Umbilical cord (tissue), 2 donors: ENCODE results near the gene MAP3K9. TPM values are rescaled to one million over a fixed set of nuclear protein-coding genes. Genes with fewer than 3 reads are reported as not detected.
"Not testable (repeated sequence)": the region's sequence is repeated elsewhere in the genome, so short reads cannot be mapped to it uniquely, and the experiment has no call there.

Experiments
- DNase-seq: peaks from one replicate; pipeline ENCODE4 v3.0.0-alpha.2; 2015; ENCODE audit warnings: low spot score
- total RNA-seq: library from RNA; depleted of rRNA; stranded (reverse); fragments of >200 nt; gene quantifications from one replicate; pipeline ENCODE4 v1.2.3, GENCODE V29; 2014; ENCODE audit warnings: low replicate concordance; ENCODE audit not compliant: insufficient read depth

The MAP3K9 gene
- total RNA-seq, 1 donor from 2014 or later: 2.6 TPM

DNA sequence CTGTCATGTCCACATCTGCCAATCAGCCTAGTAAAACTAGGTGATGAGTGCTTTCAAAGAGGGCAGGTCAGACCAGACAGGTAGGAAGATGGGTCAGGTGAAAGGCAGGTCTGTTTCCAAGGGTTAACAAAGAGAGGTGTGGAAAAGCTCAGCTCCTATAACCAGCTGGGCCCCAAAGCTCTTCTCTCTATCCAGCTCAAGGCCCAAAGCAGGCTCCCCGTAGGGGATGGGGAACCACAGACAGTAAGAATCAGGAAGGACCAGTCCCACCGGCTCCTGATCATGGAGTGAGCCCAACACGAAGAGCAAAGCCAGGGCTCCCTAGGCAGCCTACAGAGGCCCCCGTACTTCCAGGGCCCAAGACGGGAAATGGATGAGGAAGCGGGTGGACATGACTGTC lies 84.4 kb downstream of the MAP3K9 start:
- DNase-seq: peak; percentile 14

DNA sequence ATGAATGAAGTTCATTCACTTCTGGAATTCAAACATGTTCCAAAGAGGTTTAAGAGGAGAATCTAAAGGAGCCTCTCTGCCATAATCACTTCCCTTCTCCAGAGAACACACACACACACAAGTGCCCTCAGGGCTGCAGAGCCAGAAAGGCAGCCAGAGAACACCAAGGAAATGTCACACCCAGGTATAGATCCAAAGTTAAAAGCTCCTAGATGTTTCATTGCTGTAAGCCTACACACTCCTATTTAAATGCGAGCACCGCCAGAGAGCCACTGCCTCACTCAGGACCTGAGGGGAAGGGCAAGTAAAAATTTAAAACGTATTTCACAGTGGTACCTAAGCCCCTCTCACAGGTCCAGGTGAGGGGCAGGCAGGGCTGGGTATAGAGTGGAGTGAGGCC lies 85.2 kb downstream of the MAP3K9 start:
- DNase-seq: no peak

DNA sequence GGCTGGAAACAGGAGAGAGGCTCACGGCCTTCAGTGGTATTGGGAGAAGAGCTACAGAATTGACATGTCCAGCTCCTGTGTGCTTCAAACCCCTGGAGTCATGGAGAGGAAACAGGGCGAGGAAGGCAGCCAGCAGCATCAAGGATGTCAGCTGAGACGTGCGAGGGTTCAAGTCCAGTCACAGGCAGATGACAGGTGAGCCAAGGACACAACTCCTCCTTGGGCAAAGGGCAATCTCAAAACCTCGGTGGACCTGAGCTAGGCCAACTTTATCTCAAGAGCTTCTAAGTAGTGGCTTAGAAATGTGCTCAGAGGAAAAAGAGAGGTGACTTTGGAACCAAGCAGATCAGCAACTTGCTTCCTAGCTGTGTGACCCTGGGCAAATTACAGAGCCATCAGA lies 86.0 kb downstream of the MAP3K9 start:
- no peak for DNase-seq

DNA sequence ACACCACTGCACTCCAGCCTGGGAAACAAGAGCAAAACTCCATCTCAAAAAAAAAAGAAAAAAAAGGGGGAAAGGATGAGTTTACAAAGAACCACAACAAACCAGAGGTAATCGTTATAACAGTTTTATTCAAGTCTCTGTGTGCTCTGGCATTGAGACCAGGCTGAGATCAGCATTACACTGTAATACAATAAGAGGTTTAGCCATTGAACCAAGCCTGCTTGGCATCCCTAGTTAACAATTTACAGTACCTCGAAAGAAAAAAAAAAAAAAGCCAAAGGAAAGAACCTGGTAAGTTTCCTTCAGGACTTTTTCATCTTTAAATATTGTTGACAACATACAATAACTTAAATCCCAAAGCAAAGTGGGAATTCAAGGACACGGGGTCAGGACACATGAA lies 86.9 kb downstream of the MAP3K9 start:
- DNase-seq: no peak

DNA sequence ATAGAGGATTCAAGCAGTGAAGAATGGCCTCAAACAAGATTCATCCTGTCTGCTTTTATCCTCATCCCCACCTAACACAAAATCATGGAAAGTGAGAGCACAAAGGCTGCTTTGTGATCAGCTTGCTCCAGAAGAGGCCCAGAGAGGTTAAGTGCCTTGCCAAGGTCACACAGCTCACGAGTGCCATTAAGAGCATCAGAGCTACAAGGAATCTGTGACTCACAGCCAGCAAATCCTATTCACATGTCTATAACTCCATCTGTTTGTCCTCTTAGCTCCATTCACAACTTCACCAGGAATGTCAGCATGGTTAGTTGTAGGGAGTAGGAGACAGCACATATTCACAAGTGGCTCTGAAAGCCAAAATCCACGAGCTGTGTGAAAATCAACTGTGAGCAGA lies 87.8 kb downstream of the MAP3K9 start:
- no peak for DNase-seq

DNA sequence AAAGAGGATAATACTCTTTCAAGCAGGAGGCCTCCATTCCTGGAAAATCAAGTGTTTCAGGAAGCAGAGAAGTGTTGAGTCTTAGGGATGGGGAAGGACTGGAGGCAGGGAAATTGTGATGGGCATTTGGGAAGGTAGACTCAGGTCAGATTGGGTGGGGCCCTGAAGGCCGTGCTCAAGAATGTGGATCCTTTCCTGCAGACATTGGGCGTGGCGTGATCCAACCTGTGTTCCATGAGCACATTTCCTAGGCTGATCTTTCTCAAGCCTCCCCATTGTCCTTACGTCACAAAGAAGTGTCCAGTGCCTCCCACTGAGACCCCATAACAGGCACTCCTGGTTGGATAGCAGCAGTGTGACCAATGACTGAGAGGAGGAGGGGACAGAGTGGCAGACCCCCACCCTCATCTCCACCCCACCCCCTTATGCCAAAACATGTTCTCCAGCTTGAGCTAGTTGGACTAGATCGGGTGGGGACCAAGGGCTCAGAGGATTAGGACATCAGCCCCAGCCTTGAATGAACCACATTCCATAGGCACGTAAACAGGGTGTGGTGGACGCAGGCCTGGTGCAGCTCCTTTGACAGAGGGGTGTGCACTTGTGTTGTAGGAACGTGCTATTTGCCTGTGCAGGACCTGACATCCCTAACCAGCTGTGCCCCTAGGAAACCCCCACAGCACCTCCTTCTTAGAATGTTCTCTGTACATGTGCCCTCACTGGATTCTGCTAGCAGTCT lies 90.8 kb downstream of the MAP3K9 start:
- peak; percentile 37 for DNase-seq

DNA sequence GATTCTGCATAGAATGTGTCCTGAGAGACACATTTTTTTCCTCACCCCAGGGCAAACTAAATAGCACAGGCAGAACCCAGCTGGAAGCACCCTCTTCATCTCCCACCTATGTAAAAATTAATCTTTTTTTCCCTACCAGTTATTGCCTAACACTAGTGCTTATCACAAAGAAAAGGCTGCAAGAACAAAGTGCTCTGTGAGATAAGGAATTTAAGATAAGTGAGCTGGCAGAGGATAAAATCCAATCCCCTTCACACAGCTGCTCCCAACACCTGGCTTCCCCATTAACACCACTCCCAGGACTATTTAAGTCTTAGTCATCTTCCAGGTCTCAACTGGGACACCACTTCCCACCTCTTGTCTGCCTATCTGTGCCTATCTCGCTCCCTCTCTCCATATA lies 92.4 kb downstream of the MAP3K9 start:
- DNase-seq: no peak

DNA sequence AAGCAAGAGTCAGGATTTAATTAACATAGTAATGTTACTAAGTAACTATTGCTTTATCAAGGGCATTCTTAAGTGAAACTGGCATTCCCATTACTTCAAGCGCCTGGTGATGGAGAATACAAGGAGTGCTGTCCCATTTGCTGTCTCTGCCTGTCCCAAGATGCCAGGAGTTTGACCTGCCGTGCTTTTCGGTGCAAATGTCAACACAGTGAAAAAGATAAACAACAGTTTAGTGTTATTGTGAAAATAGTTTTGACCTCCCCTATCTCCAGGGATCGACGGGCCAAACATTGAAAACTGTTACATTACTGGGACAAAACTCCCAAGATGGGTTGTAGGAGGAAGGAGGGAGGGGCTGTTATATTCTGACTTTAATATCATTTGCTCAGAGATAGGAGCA lies 92.8 kb downstream of the MAP3K9 start:
- DNase-seq: no peak

DNA sequence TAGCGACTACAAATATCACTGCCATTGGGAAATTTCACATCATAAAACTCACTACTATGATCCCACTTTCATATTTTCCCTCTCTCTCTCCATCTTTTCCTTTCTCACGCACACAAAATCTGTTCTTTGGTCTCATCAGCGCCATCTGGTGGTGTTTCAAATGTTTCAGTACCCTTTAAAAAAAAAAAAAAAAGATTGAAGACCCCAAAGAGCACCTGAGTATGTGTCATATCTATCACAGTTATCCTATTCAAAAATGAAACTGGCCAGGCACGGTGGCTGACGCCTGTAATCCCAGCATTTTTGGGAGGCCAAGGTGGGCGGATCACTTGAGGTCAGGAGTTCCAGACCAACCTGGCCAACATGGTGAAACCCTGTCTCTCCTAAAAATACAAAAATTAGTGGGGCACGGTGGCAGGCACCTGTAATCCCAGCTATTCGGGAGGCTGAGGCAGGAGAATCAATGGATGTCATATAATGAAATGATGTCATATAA lies 95.2 kb downstream of the MAP3K9 start:
- DNase-seq: peak; percentile 66

DNA sequence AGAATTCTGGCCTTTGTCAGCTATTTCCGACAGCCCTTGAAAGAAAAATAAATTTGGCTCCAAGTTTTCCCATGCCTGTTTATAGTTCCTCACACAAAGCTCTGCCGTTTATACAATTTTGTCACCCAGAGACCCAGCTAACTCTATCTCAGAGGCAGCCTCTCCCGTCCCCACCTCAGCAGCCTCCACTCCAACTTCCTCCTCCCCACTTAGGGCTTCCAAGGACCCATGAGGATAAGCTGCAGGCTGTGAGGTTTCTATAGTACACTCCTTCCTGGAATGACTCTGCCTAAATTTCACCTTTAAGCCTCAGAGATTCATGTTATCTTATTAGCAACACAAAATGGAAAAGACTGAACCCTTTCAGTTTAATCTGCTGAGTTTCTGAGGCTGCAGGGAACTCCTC lies 95.8 kb downstream of the MAP3K9 start:
- no peak for DNase-seq

DNA sequence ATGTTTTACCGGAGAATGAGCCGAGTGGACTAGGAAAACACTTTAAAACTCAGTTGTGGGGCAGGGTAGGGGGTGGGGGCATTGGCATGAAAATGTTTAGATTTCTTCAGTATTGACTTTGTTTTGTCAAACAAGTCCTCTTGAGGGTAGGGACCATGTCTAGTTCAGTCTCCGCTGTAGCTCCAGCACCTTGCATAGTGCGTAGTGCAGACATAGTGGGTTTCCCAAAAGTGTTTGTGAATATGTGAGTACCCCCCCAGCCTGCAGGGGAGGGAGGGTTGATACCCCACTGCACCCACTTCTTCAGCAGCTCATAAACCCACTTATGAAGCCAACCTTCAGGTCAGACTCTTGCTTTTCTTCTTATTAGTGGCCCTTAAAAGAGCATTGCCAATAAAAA lies 96.2 kb downstream of the MAP3K9 start:
- DNase-seq: no peak

DNA sequence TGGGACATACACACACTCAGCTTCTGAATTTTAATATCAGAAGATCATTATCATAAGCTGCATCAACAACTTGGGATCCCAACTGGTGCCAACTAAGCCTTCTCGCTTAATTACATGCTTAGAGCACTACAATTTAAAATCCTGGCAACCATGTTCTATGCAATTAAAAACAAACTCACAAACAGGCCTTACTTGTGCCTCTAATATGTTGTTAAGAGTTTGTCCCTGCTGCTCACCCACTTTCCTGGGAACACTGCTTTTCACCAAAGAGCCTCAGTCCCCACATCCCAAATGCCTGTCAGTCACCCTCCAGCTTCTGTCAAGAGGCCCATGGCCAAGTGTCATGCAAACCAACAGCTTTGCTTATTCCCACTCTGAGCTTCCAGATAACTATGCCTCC lies 97.9 kb downstream of the MAP3K9 start:
- DNase-seq: no peak

DNA sequence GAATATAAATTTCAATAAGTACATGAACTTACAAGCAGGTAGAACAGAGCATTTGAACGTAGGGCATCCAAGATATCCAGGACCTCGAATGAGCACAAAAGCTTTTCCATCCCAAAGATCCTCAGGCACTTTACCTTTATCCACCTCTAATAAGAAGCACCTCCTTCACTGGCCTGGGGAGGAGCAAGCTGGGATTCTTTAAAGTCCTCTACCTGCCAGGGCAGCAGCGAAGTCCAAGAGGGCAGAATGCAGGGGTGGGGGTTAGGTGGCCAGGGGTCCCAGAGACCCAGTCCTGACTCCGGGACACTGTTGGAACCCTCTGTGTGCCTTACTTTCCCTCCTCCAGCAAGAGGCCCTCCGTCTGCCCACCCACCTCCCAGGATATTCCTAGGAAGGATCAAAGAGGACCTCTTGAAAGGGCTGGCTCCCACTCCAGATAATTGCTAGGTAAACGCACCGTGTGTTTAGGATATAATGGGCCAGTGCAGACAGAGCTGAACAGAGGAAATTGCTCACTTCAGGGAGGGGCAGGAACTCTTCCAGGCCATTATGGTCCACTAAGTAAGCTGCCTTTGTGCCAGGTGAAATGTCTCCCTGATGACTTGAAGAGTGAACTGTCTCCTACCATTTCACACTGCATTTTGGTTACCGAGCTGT lies 99.5 kb downstream of the MAP3K9 start:
- DNase-seq: no peak

DNA sequence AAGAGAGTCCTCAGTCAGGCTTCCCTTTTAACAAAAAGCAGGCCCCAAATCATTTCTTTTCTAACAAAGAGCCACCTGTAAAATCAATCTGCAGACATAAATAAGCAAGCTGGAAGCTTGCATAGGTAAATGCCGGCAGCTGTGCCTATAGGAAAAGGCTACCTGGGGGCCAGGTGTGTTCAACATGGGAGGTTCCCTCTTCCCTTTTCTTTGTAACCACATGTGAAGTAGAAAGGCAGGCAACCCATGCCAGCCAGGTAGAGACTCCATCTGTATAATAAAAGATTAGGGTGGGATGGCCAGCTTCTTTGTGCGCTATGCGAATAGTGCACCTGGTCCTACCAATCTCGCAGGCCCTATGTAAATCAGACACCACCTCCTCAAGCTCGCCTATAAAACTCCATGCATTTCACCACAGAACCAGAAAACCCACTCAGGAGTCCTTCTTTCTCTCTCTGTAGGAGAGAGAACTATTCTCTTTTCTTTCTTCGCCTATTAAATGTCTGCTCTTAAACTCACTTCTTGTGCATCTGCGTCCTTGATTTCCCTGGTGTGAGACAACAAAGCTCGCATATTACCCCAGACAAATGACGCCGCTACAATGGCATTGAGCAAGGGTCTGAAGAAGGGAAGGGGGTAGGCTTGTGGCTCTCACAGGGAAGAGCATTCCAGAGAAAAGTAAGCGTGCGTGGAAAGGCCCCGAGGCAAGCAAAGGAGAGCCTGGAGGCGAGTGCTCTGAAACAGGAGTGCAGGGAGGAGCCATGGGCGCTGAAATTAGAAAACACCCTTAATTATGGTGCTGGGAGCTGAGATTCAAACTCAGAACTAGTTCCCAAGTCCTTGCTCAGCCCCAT lies 100.4 kb downstream of the MAP3K9 start:
- DNase-seq: no peak

DNA sequence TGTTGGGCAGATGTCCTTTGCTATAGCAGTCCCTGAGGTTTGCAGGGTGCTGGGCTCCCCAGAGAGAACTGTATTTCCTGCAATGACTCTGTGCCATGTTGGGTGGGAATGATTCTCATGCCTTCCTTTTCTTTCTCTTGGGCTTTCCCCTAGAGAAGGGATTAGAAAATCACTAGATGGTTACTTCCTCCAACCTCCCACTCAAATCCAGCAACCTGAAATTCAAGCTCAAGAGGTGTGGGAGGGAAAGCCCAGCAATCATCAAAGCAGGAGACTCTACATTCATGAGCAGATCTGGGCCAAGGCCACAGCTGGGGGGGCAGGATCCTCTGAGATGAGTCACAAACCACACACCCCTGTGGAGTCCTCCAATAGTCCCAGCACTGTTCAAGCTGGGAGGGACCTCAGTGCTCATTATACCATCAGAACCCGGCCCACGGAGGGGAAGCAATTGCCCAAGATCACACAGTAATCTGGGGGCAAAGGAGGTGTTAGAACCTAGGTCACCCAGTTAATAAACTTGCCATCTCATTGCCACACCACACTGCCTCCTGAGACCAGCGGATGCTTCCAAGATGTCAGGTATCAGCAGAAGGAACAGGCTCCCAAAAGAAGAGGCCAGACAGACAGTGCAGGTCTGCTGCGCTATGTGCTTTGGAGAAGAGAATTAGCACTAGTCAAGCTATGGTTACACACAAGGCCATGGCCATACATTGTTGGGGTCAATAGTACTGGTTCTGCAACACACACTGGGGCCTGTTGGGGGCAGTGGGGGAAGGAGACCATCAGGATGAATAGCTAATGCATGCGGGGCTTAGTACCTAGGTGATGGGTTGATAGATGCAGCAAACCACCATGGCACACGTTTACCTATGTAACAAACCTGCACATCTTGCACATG lies 101.9 kb downstream of the MAP3K9 start:
- no peak for DNase-seq

DNA sequence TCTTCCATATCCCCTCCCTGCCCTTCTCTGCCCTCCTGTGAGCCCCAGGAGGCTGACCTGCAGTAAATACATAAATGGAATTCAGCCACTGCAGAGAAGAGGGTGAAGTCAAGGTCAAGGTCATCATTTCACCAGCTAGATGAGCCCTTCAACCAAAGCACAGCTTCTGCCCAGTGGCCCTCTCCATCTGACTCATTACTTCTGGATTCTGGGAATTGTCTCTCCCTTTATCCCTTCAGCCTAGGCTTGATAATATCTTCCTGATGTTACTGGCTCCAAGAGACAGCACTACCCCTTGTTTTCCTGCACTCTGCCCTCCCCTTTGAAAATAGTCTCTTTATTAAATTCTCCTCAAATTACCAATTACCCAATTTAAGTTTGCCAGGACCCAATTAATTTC lies 103.1 kb downstream of the MAP3K9 start:
- DNase-seq: no peak

DNA sequence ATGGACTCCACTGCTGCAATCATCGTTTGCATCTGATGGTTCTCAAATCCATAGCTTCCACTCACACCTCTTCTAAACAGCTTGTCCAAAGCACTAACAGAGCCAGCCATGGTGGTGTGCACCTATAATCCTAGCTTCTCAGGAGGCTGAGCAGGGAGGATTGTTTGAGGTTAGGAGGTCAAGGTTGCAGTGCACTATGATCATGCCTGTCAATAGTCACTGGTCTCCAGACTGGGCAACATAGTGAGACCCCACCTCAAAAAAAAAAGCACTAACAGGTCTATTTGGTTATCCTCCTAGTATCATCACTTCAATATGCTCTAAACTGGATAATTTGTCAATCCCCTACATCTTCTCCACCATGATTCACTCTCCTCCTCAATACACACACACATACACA lies 104.4 kb downstream of the MAP3K9 start:
- DNase-seq: no peak

DNA sequence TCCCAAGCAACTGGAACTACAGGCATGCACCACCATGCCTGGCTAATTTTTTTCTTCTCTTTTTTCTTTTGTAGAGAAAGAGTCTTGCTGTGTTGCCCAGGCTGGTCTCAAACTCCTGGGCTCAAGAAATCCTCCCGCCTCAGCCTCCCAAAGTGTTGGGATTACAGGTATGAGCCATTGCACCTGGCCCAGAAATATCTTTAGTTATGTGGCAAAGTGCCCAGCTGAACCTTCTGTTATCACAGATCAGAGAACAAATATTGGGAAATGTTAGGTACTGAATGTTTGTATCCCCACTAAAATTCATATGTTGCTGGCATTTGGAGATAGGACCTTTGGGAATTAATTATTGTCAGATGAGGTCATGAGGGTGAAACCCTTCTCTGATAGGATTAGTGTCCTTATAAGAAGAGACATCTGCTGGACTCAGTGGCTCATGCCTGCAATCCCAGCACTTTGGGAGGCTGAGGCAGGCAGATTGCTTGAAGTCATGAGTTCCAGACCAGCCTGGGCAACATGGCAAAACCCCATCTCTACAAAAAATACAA lies 105.6 kb downstream of the MAP3K9 start:
- not testable (repeated sequence) for DNase-seq

DNA sequence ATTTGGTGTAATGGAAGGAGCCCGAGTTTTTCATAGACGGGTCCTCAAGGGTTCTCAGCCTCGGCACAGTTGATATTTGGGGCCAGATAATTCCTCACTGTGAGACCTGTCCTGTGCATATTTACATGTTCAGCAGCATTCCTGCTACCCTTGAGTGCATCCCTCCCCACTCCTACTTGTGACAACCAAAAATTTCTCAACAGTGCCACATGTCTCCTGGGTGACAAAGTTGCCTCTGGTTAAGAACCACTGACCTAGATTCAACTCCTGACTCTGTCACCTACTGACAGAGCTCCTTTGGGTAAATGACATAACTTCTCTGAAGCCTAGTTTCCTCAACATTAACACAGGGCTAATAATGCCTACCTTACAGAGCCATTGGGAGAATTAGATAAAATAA lies 107.2 kb downstream of the MAP3K9 start:
- DNase-seq: no peak

DNA sequence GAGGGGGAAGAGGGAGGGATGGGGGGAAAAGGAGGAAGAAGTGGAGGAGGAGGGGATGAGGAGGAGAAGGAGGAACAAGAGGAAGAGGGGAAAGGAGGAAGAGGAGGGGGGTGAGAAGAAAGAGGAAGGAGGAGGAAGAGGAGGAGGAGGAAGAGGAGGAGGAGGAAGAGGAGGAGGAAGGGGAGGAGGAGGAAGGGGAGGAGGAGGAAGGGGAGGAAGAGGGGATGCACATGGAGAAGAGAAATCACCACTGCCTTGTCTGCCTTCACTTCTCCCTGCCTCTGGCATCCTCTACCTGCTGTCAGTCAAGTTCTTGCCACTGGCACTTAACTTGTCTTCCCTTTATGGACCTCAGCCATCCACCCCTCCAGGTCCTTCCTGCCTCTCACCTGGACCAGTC lies 107.7 kb downstream of the MAP3K9 start:
- DNase-seq: no peak

DNA sequence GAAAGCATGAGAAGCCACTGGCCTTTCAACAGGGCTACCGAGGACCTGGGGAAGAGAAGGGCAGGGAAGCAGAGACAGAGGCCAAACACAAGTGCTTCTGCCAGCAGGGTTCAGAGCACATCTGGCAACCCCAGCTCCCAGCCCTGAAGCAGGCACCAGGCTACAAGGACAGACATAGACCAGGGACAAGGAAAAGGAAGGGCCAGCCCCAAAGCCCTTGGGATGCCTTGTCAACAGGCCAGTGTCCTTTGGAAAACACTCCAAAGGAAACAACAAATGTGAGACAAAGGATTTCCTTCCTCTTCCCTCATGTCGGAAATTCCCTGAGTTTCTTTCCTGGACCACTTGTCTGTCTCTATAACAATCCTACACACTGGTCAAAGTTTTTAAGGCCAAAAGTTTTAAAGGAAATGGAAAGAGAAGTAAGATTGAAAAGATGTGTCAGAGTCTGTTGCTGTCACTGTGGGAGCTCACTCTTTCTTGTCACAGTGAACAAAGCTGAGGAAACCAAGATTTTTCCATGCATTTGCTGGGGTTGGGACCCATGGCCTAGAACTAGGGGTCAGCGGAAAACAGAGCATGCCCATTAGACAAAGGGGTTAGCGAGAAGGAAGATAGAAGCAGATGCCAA lies 108.2 kb downstream of the MAP3K9 start:
- no peak for DNase-seq
